H9 (cell line): ENCODE results near the gene MAPK7. TPM values are rescaled to one million over a fixed set of nuclear protein-coding genes. Genes with fewer than 3 reads are reported as not detected.
A peak's percentile ranks its signal among the peaks of the same experiment; 100 is the strongest.

ENCODE experiments used
- DNase-seq: peaks from one replicate; pipeline ENCODE4 v3.0.0-alpha.2; 2017
- H2AFZ ChIP-seq: one replicate; pipeline ENCODE4 v1.6.1; 2013; ENCODE audit warnings: mild to moderate bottlenecking, low read length, control low read depth, moderate library complexity
- H2AK5ac ChIP-seq: 2 replicates; pipeline ENCODE4 v1.6.1; 2013; ENCODE audit warnings: low read length, control low read depth, mixed read lengths; ENCODE audit not compliant: insufficient read length
- H2BK120ac ChIP-seq: one replicate; pipeline ENCODE4 v1.6.1; 2013; ENCODE audit warnings: low read depth, mild to moderate bottlenecking, low read length, control low read depth, inconsistent platforms; ENCODE audit not compliant: poor library complexity, severe bottlenecking
- H2BK12ac ChIP-seq: 2 replicates; pipeline ENCODE4 v1.6.1; 2013; ENCODE audit warnings: low read length, control low read depth, mixed read lengths, low read depth; ENCODE audit not compliant: insufficient read length
- H2BK15ac ChIP-seq: 2 replicates; pipeline ENCODE4 v1.6.1; 2013; ENCODE audit warnings: low read depth, low read length, control low read depth
- H2BK20ac ChIP-seq: one replicate; pipeline ENCODE4 v1.6.1; 2013; ENCODE audit warnings: low read depth, mild to moderate bottlenecking, low read length, control low read depth, inconsistent platforms; ENCODE audit not compliant: poor library complexity, severe bottlenecking
- H2BK5ac ChIP-seq: 2 replicates; pipeline ENCODE4 v1.6.1; 2013; ENCODE audit warnings: low read length, control low read depth, mixed read lengths; ENCODE audit not compliant: insufficient read length
- H3K14ac ChIP-seq: 2 replicates; pipeline ENCODE4 v1.6.1; 2013; ENCODE audit warnings: low read length, control low read depth; ENCODE audit not compliant: insufficient read depth
- H3K18ac ChIP-seq: 2 replicates; pipeline ENCODE4 v1.6.1; 2013; ENCODE audit warnings: low read depth, mild to moderate bottlenecking, mixed read lengths, low read length, control low read depth; ENCODE audit not compliant: insufficient read length
- H3K23ac ChIP-seq: 2 replicates; pipeline ENCODE4 v1.6.1; 2013; ENCODE audit warnings: low read length, control low read depth, mixed read lengths, low read depth; ENCODE audit not compliant: insufficient read length
- H3K23me2 ChIP-seq: 2 replicates; pipeline ENCODE4 v1.6.1; 2013; ENCODE audit warnings: low read depth, mild to moderate bottlenecking, mixed read lengths, low read length, control low read depth; ENCODE audit not compliant: insufficient read length, poor library complexity, severe bottlenecking
- H3K27ac ChIP-seq: 2 replicates; pipeline ENCODE4 v1.5.1; 2013; ENCODE audit warnings: low read length, control low read depth, mixed read lengths, low read depth; ENCODE audit not compliant: insufficient read length
- H3K27me3 ChIP-seq: 2 replicates; pipeline ENCODE4 v1.6.1; 2013; ENCODE audit warnings: low read length, control low read depth, inconsistent platforms; ENCODE audit not compliant: insufficient read depth
- H3K4ac ChIP-seq: 2 replicates; pipeline ENCODE4 v1.6.1; 2013; ENCODE audit warnings: low read depth, mild to moderate bottlenecking, control low read depth, inconsistent platforms, low read length, moderate library complexity
- H3K4me1 ChIP-seq: 2 replicates; pipeline ENCODE4 v1.6.1; 2013; ENCODE audit warnings: low read length, control low read depth, inconsistent platforms; ENCODE audit not compliant: insufficient read depth
- H3K4me2 ChIP-seq: 2 replicates; pipeline ENCODE4 v1.6.1; 2013; ENCODE audit warnings: low read length, control low read depth, mixed read lengths; ENCODE audit not compliant: insufficient read length, insufficient read depth
- H3K56ac ChIP-seq: 2 replicates; pipeline ENCODE4 v1.6.1; 2013; ENCODE audit warnings: low read depth, mild to moderate bottlenecking, mixed read lengths, low read length, control low read depth; ENCODE audit not compliant: insufficient read length
- H3K79me1 ChIP-seq: 2 replicates; pipeline ENCODE4 v1.6.1; 2013; ENCODE audit warnings: low read depth, mild to moderate bottlenecking, moderate library complexity, low read length, control low read depth, inconsistent platforms; ENCODE audit not compliant: insufficient read depth, poor library complexity, severe bottlenecking
- H3K79me2 ChIP-seq: 2 replicates; pipeline ENCODE4 v1.6.1; 2013; ENCODE audit warnings: low read length, control low read depth, inconsistent platforms; ENCODE audit not compliant: insufficient read depth
- H3K9ac ChIP-seq: 2 replicates; pipeline ENCODE4 v1.6.1; 2013; ENCODE audit warnings: low read length, control low read depth, mixed read lengths; ENCODE audit not compliant: insufficient read length; ENCODE audit errors: extremely low read depth
- H3K9me3 ChIP-seq: one replicate; pipeline ENCODE4 v1.6.1; 2013; ENCODE audit warnings: low read depth, low read length, inconsistent platforms; ENCODE audit not compliant: control insufficient read depth
- H3T11ph ChIP-seq: one replicate; pipeline ENCODE4 v1.6.1; 2013; ENCODE audit warnings: mild to moderate bottlenecking, low read length, control low read depth, inconsistent platforms
- H4K20me1 ChIP-seq: one replicate; pipeline ENCODE4 v1.6.1; 2013; ENCODE audit not compliant: control insufficient read depth, insufficient read length, insufficient read depth
- H4K5ac ChIP-seq: 2 replicates; pipeline ENCODE4 v1.6.1; 2013; ENCODE audit warnings: low read depth, mild to moderate bottlenecking, mixed read lengths, low read length, control low read depth; ENCODE audit not compliant: insufficient read length
- H4K8ac ChIP-seq: replicated peaks from 2 replicates; pipeline ENCODE4 v1.6.1; 2013; ENCODE audit warnings: low read length, control low read depth, mixed read lengths, low read depth; ENCODE audit not compliant: insufficient read length
- H4K91ac ChIP-seq: 2 replicates; pipeline ENCODE4 v1.6.1; 2013; ENCODE audit warnings: low read depth, mild to moderate bottlenecking, moderate library complexity, mixed read lengths, low read length, control low read depth; ENCODE audit not compliant: insufficient read length
- H3K27ac Mint-ChIP-seq, 3 experiments: 2 replicates in 2 of 3; 3 replicates in 1 of 3; pipeline ENCODE4 v1.8.0; 2020 to 2021; ENCODE audit warnings: mixed read lengths in 3 of 3, mild to moderate bottlenecking in 1 of 3, moderate library complexity in 1 of 3
- H3K27me3 Mint-ChIP-seq: 2 replicates; pipeline ENCODE4 v1.8.0; 2021; ENCODE audit warnings: low read depth, mild to moderate bottlenecking, moderate library complexity, mixed read lengths
- H3K36me3 Mint-ChIP-seq, 3 experiments: 2 replicates in 2 of 3; 3 replicates in 1 of 3; pipeline ENCODE4 v1.8.0; 2020 to 2021; ENCODE audit warnings: low read depth in 3 of 3, mixed read lengths in 3 of 3; ENCODE audit not compliant: insufficient read depth in 1 of 3
- H3K4me1 Mint-ChIP-seq, 2 experiments: 2 replicates each; pipeline ENCODE4 v1.8.0; 2020; ENCODE audit warnings: mixed read lengths in 2 of 2
- H3K4me3 Mint-ChIP-seq, 2 experiments: 2 replicates in 1 of 2; 3 replicates in 1 of 2; pipeline ENCODE4 v1.8.0; 2020 to 2021; ENCODE audit warnings: mild to moderate bottlenecking in 2 of 2, mixed read lengths in 2 of 2, moderate library complexity in 1 of 2
- H3K9me3 Mint-ChIP-seq, 2 experiments: 2 replicates in 1 of 2; 3 replicates in 1 of 2; pipeline ENCODE4 v1.8.0; 2020; ENCODE audit warnings: mild to moderate bottlenecking in 2 of 2, mixed read lengths in 2 of 2, moderate library complexity in 1 of 2
- CTCF ChIP-seq: fragments of 200-600 bp; sonication (generic); conservative IDR thresholded peaks from 3 replicates; pipeline ENCODE4 v1.8.0; 2021; ENCODE audit warnings: antibody characterized with exemption, mild to moderate bottlenecking
- WGBS: extraction: QIAGEN DNeasy Blood & Tissue Kit; methylation state at CpG from one replicate; pipeline ENCODE4 v1.1.7; 2013; ENCODE audit warnings: missing lambda C conversion rate, low lambda C conversion rate, mixed read lengths; ENCODE audit not compliant: insufficient read length; ENCODE audit errors: extremely low coverage; 5-methylcytosine and 5-hydroxymethylcytosine counted together
- total RNA-seq: library from RNA; stranded (reverse); gene quantifications from 2 replicates; pipeline ENCODE4 v1.2.1, GENCODE V29; 2021

Gene MAPK7
- total RNA-seq, 1 experiment from 2014 or later = 43.8 TPM

- no peak overlapping the region for H2BK5ac ChIP-seq
- no peak overlapping the region for H2BK120ac ChIP-seq
- H2AK5ac ChIP-seq = no peak overlapping the region
- WGBS = no CpG with 5 or more reads among the region's 20 CpGs
- no peaks in the 10 kb centered on the region for H3K27me3 ChIP-seq
- H3K23me2 ChIP-seq = no peaks in the 10 kb centered on the region
- no peak overlapping the region for H3K23ac ChIP-seq
- Mint-ChIP-seq H3K9me3 (no peaks in the 10 kb centered on the region), H3K36me3 (peaks cover 6 to 9% (median 8%) of the 10 kb centered on the region in 3 experiments; a peak in 6 of 7 replicates), H3K4me3 (no peak overlapping the region; a peak in 1 of 5 replicates), H3K27me3 (peaks cover 2% of the 10 kb centered on the region; the same call in 1 of the 2 replicates), H3K27ac (peak overlapping the region in 2 of 3 experiments; percentile 42 to 59; a peak in 4 of 7 replicates), H3K4me1 (peaks cover 35 to 40% of the 10 kb centered on the region in 2 experiments)
- DNase-seq = peak; percentile 50
- H3T11ph ChIP-seq = no peak overlapping the region
- H3K4me1 ChIP-seq = peaks cover 7% of the 10 kb centered on the region; the same call in 1 of the 2 replicates
- H3K14ac ChIP-seq = no peak overlapping the region
- no peak overlapping the region for H3K4me2 ChIP-seq
- no peak overlapping the region for H4K91ac ChIP-seq
- TF ChIP-seq CTCF = no peak
- no peak overlapping the region for H3K4ac ChIP-seq
- no peaks in the 10 kb centered on the region for H3K79me2 ChIP-seq
- H3K18ac ChIP-seq = no peak overlapping the region
- H4K8ac ChIP-seq = no peak overlapping the region
- H2BK20ac ChIP-seq = no peak overlapping the region
- H3K9me3 ChIP-seq = no peaks in the 10 kb centered on the region
- no peak overlapping the region for H2BK12ac ChIP-seq
- no peak overlapping the region for H4K5ac ChIP-seq
- H4K20me1 ChIP-seq = peaks cover 2% of the 10 kb centered on the region
- H3K56ac ChIP-seq = no peak overlapping the region
- H2AFZ ChIP-seq = no peak overlapping the region
- no peak overlapping the region for H3K9ac ChIP-seq
- no peak overlapping the region for H2BK15ac ChIP-seq
- no peak overlapping the region for H3K27ac ChIP-seq
- no peaks in the 10 kb centered on the region for H3K79me1 ChIP-seq
Measured at GRCh38 chr17:19341641-19342610, 36.4 kb upstream of the MAPK7 start.
